ENCODE measurements around the gene RNFT2. TPM values are rescaled to one million over a fixed set of nuclear protein-coding genes. Genes with fewer than 3 reads are reported as not detected.

The RNFT2 gene
- total RNA-seq, 1 donor from 2014 or later: 0.66 TPM

DNA sequence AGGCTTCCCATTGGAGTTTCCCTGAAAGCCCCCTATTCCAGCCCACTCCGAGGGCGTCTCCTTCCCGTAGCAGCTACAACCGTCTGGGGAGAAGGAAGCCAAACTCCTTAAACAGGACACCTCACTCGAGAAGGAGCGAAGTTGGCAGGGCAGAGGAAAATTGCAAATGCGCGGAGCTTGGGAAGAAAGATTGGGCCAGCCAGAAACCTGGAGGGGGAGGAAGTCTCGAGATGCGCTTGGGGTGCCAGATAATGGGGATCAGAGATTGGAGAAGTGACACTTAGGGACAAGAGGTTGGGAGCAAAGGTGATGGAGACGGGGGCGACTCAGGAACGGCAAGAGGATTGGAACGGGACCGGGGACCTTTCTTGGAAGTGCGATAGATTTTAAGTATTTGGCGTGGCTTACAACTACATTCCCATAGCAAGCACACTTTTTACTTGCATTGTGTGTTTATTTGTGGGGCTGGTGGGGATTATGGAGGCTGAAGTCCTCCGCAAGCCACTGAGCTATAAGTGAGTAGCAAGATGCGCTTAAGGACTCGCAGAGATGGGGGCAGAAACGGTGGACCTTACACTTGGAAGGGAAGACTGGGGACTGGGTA lies 142.2 kb downstream of the RNFT2 start:
- H3K9me3 ChIP-seq (replicated peaks): no peaks in the 10 kb centered on the region
- DNase-seq: no peak
- peak overlapping the region; percentile 63 for H3K4me3 ChIP-seq
- intact Hi-C loops (cut with micrococcal nuclease): no loop called here
- H3K27ac ChIP-seq (replicated peaks): no peak overlapping the region
- no peaks in the 10 kb centered on the region for H3K36me3 ChIP-seq
- H3K4me1 ChIP-seq: peaks cover 44% of the 10 kb centered on the region
- peaks cover 92% of the 10 kb centered on the region for H3K27me3 ChIP-seq (ENCODE audit: low read depth)
- TF ChIP-seq, protein P1, sequence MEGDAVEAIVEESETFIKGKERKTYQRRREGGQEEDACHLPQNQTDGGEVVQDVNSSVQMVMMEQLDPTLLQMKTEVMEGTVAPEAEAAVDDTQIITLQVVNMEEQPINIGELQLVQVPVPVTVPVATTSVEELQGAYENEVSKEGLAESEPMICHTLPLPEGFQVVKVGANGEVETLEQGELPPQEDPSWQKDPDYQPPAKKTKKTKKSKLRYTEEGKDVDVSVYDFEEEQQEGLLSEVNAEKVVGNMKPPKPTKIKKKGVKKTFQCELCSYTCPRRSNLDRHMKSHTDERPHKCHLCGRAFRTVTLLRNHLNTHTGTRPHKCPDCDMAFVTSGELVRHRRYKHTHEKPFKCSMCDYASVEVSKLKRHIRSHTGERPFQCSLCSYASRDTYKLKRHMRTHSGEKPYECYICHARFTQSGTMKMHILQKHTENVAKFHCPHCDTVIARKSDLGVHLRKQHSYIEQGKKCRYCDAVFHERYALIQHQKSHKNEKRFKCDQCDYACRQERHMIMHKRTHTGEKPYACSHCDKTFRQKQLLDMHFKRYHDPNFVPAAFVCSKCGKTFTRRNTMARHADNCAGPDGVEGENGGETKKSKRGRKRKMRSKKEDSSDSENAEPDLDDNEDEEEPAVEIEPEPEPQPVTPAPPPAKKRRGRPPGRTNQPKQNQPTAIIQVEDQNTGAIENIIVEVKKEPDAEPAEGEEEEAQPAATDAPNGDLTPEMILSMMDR (IDR thresholded peaks at IDR 0.05; ENCODE audit: borderline replicate concordance): no peak

DNA sequence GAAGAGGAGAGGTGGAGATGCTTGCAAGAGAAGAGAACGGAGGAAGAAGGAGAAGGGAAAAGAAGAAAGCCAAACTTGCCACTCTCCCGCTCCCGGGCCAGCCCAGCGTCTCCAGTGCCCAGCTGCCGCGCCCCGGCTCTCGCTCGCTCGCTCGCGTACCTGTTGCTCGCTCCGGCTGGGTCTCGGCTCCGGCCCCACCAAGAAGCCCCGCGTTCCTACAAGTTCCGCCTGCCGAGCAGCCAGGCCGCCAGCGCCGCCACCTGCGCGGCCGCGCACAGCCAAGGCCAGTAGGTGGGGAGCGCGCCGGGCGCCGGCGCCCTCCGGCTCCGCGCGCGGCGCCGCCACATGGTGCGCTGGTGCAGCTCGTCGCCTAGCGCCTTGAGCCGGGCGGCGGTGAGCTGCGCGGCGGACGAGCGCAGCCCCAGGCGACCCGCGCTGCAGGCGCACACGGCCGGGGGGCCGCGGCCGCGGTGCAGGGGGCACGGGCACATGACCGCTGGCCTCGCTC lies 142.8 kb downstream of the RNFT2 start:
- H3K4me1 ChIP-seq: peaks cover 44% of the 10 kb centered on the region
- H3K9me3 ChIP-seq (replicated peaks): no peaks in the 10 kb centered on the region
- peak overlapping the region; percentile 63 for H3K4me3 ChIP-seq
- H3K27me3 ChIP-seq (ENCODE audit: low read depth): peaks cover 86% of the 10 kb centered on the region
- H3K36me3 ChIP-seq: no peaks in the 10 kb centered on the region
- intact Hi-C loops (cut with micrococcal nuclease): no loop called here
- H3K27ac ChIP-seq (replicated peaks): no peak overlapping the region
- TF ChIP-seq, protein P1 (IDR thresholded peaks at IDR 0.05; ENCODE audit: borderline replicate concordance): peak; percentile 24
- DNase-seq: peak; percentile 25

DNA sequence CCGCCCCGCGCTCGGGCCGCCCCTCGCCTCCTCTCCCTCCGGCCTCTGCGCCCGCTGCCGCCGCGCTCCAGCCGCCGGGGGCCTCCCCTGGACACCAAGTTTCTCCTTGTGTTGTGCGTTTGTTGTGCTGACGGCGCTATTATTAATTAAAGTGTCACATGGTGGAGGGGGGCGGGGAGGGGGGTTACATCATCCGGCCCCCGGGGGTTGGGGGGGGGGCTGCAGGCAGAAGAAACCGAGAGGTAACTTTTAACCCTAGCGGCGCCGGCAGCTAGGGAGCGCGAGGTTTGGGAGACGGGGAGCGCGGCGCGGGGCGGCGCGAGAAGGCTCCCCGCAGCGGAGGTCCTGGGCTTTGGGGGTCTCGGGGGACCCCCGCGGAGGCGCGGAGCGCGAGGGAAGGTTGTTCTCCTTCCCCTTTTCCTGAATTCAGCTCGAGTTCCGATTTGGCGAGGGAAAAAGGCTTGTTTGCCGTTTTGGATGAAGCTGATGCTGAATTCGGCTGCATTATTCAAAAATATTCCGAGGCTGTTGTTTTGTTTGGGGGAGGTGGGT lies 143.3 kb downstream of the RNFT2 start, which contains the start of gene HRK:
Gene HRK (minus strand): TSS at position 117 of the 552 bp plus-strand sequence. CDS start 134 bp downstream, outside the sequence.
- H3K27ac ChIP-seq (replicated peaks): no peak within 1 kb of the TSS
- intact Hi-C loops (cut with micrococcal nuclease): no loop called here
- TF ChIP-seq, protein P1 (IDR thresholded peaks at IDR 0.05; ENCODE audit: borderline replicate concordance): no peak
- peaks cover 44% of the 10 kb centered on the region for H3K4me1 ChIP-seq
- DNase-seq: no peak
- H3K36me3 ChIP-seq: no peaks in the 10 kb centered on the region
- H3K4me3 ChIP-seq: peak within 1 kb of the TSS; percentile 63
- peaks cover 82% of the 10 kb centered on the region for H3K27me3 ChIP-seq (ENCODE audit: low read depth)
- no peaks in the 10 kb centered on the region for H3K9me3 ChIP-seq (replicated peaks)

DNA sequence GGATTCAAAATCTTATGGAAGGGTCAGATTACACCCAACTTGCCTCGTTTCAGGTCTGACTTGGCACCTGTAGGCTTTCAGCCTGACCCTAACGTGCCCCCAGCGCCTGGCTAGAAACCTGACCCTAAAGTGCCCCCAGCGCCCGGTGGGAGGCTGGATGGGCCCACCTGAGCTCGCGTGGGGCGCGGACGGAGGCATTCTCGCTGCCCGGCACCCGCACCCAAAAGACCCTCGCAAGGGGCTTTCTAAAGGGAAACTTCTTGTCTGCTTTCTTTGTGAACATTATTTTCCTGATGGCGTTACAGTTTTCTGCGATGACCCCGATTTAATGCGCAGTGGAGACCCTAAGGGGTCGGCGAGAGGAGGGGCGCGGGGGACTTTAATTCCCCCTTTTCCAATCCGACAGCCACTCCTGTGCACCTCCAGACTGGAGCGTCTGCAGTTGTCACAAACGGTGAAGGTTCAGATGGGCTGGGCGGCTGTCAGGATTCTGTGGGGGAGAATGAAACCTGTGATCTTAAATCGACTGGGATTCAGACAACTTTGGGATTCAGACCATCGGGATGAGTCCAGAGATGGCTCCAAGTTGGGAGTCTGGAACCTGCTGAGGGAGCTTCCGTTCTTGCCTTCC lies 143.9 kb downstream of the RNFT2 start:
- no peaks in the 10 kb centered on the region for H3K9me3 ChIP-seq (replicated peaks)
- peak overlapping the region; percentile 63 for H3K4me3 ChIP-seq
- peaks cover 44% of the 10 kb centered on the region for H3K4me1 ChIP-seq
- peaks cover 80% of the 10 kb centered on the region for H3K27me3 ChIP-seq (ENCODE audit: low read depth)
- H3K36me3 ChIP-seq: no peaks in the 10 kb centered on the region
- TF ChIP-seq, protein P1 (IDR thresholded peaks at IDR 0.05; ENCODE audit: borderline replicate concordance): no peak
- DNase-seq: no peak
- no peak overlapping the region for H3K27ac ChIP-seq (replicated peaks)
- intact Hi-C loops (cut with micrococcal nuclease): no loop called here

DNA sequence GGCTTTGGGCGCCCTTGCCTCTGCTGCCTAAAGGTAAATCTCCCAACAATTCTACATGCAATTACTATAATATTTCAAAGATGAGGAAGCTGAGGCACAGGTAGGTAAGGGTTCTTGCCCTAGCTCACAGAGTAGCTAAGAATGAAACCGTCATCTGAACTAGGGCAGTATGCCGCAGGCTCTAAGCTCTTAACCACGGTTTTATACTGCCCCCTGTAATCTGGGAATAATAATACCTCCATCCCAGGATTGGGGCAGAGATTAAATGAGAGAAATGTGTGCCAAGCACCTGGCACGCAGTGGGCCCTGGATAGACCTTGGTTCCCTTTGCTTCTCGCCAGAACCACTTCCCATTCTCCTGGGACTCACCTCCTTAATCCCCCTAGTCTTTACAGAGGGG lies 144.6 kb downstream of the RNFT2 start:
- H3K27ac ChIP-seq (replicated peaks): no peak overlapping the region
- TF ChIP-seq, protein P1 (IDR thresholded peaks at IDR 0.05; ENCODE audit: borderline replicate concordance): peak; percentile 42
- no peak for DNase-seq
- intact Hi-C loops (cut with micrococcal nuclease): no loop called here
- peaks cover 75% of the 10 kb centered on the region for H3K27me3 ChIP-seq (ENCODE audit: low read depth)
- peaks cover 44% of the 10 kb centered on the region for H3K4me1 ChIP-seq
- H3K9me3 ChIP-seq (replicated peaks): no peaks in the 10 kb centered on the region
- no peak overlapping the region for H3K4me3 ChIP-seq
- H3K36me3 ChIP-seq: no peaks in the 10 kb centered on the region
